CD14-positive monocyte (primary cell): ENCODE measurements around the gene KIRREL1. TPM values are rescaled to one million over a fixed set of nuclear protein-coding genes. Genes with fewer than 3 reads are reported as not detected.

Source experiments
- DNase-seq, 3 donors: peaks; one replicate each; pipeline ENCODE4 v3.0.0-alpha.2; 2011 to 2022
- H2AFZ ChIP-seq: 2 replicates; pipeline ENCODE4 v1.6.0; 2012; ENCODE audit warnings: mild to moderate bottlenecking, low read depth, low read length, inconsistent platforms; ENCODE audit not compliant: insufficient read depth, poor library complexity, severe bottlenecking
- H3K27ac ChIP-seq, 2 donors: 1 replicate in 1 of 2; 2 replicates in 1 of 2; pipeline ENCODE4 v1.5.1; 2012 to 2013; ENCODE audit warnings: low read length in 2 of 2, control low read depth in 1 of 2, inconsistent platforms in 1 of 2, low read depth in 1 of 2, mild to moderate bottlenecking in 1 of 2
- H3K27me3 ChIP-seq, 2 donors: one replicate each; pipeline versions ENCODE4 v1.6.0 to v1.6.1; 2011 to 2013; ENCODE audit warnings: low read length in 2 of 2; ENCODE audit not compliant: control insufficient read depth in 2 of 2, insufficient read depth in 2 of 2
- H3K36me3 ChIP-seq, 2 donors: replicated peaks in 1 of 2; 1 replicate in 1 of 2; 2 replicates in 1 of 2; pipeline versions ENCODE4 v1.5.1 to v1.6.1; 2012 to 2013; ENCODE audit warnings: low read length in 2 of 2, control low read depth in 1 of 2, inconsistent platforms in 1 of 2, mild to moderate bottlenecking in 1 of 2; ENCODE audit not compliant: insufficient read depth in 2 of 2, control insufficient read depth in 1 of 2
- H3K4me1 ChIP-seq, 2 donors: 1 replicate in 1 of 2; 2 replicates in 1 of 2; pipeline versions ENCODE4 v1.5.1 to v1.6.1; 2012 to 2013; ENCODE audit warnings: low read length in 2 of 2, control low read depth in 1 of 2, inconsistent platforms in 1 of 2, mild to moderate bottlenecking in 1 of 2, moderate library complexity in 1 of 2; ENCODE audit not compliant: insufficient read depth in 2 of 2, control insufficient read depth in 1 of 2
- H3K4me2 ChIP-seq: replicated peaks from 2 replicates; pipeline ENCODE3; 2012; ENCODE audit warnings: low read length, moderate library complexity, mild to moderate bottlenecking; ENCODE audit not compliant: poor library complexity, severe bottlenecking; ENCODE audit errors: extremely low read depth
- H3K4me3 ChIP-seq, 3 experiments: fragments of 200-600 bp in 1 of 3; sonication (generic) in 1 of 3; replicated peaks in 1 of 3; 1 replicate in 2 of 3; 2 replicates in 1 of 3; pipeline ENCODE4 v1.5.1; 2011 to 2013; ENCODE audit warnings: low read length in 3 of 3, mild to moderate bottlenecking in 3 of 3, control low read depth in 2 of 3, low read depth in 2 of 3, inconsistent platforms in 1 of 3, moderate library complexity in 1 of 3
- H3K79me2 ChIP-seq: 2 replicates; pipeline ENCODE4 v1.6.0; 2012; ENCODE audit warnings: mild to moderate bottlenecking, control low read depth, inconsistent platforms, low read length, moderate library complexity; ENCODE audit not compliant: insufficient read depth
- H3K9ac ChIP-seq: 2 replicates; pipeline ENCODE4 v1.6.0; 2017; ENCODE audit warnings: low read length, mild to moderate bottlenecking; ENCODE audit not compliant: insufficient read depth, poor library complexity, severe bottlenecking
- H3K9me3 ChIP-seq, 2 donors: replicated peaks in 1 of 2; 1 replicate in 1 of 2; 2 replicates in 1 of 2; pipeline versions ENCODE4 v1.5.1 to v1.6.1; 2012 to 2013; ENCODE audit warnings: low read length in 2 of 2, control low read depth in 1 of 2; ENCODE audit not compliant: control insufficient read depth in 1 of 2, insufficient read depth in 1 of 2
- H4K20me1 ChIP-seq: 2 replicates; pipeline ENCODE4 v1.6.0; 2012; ENCODE audit warnings: mild to moderate bottlenecking, low read length, control low read depth, moderate library complexity; ENCODE audit not compliant: insufficient read depth
- H3K27ac Mint-ChIP-seq, 7 donors: one replicate each; pipeline ENCODE4 v1.8.0; 2020; ENCODE audit warnings: mild to moderate bottlenecking in 7 of 7, mixed read lengths in 7 of 7, moderate library complexity in 6 of 7, inconsistent platforms in 2 of 7
- H3K27me3 Mint-ChIP-seq, 3 donors: one replicate each; pipeline ENCODE4 v1.8.0; 2021 to 2022; ENCODE audit warnings: low read depth in 3 of 3, mild to moderate bottlenecking in 3 of 3, mixed read lengths in 3 of 3, moderate library complexity in 3 of 3, inconsistent platforms in 1 of 3
- H3K36me3 Mint-ChIP-seq, 2 donors: one replicate each; pipeline ENCODE4 v1.8.0; 2020; ENCODE audit warnings: mixed read lengths in 2 of 2, inconsistent platforms in 1 of 2, mild to moderate bottlenecking in 1 of 2
- H3K4me1 Mint-ChIP-seq: one replicate; pipeline ENCODE4 v1.8.0; 2020; ENCODE audit warnings: mild to moderate bottlenecking, mixed read lengths
- H3K4me3 Mint-ChIP-seq, 2 donors: one replicate each; pipeline ENCODE4 v1.8.0; 2020; ENCODE audit warnings: mild to moderate bottlenecking in 2 of 2, mixed read lengths in 2 of 2, moderate library complexity in 1 of 2
- H3K9me3 Mint-ChIP-seq, 7 donors: one replicate each; pipeline ENCODE4 v1.8.0; 2020 to 2022; ENCODE audit warnings: mixed read lengths in 7 of 7, mild to moderate bottlenecking in 6 of 7, moderate library complexity in 6 of 7, inconsistent platforms in 2 of 7
- CTCF ChIP-seq: fragments of 200-600 bp; IDR thresholded peaks from one replicate; pipeline ENCODE4 v1.8.0; 2022; ENCODE audit warnings: antibody characterized with exemption, mild to moderate bottlenecking
- WGBS: methylation state at CpG from one replicate; pipeline ENCODE4 v1.1.5; 2013; ENCODE audit warnings: missing lambda C conversion rate; ENCODE audit not compliant: insufficient coverage; 5-methylcytosine and 5-hydroxymethylcytosine counted together
- intact Hi-C, 2 donors: fragments of 100-400 bp; cut with micrococcal nuclease; formaldehyde crosslinking; loops; one replicate each; pipeline versions ENCODE4 v1.15.0 to v1.15.1; 2023
- polyA plus RNA-seq, 3 donors: library from polyadenylated mRNA; depleted of rRNA in 1 of 3; unstranded in 2 of 3; stranded (reverse) in 1 of 3; fragments of 300-500 nt in 2 of 3; fragments of >200 nt in 1 of 3; fragmentation: Illumina TruSeq in 2 of 3; gene quantifications; 1 replicate in 2 of 3; 2 replicates in 1 of 3; pipeline ENCODE4 v1.2.3, GENCODE V29; 2012 to 2021

KIRREL1 gene
- polyA plus RNA-seq, 3 donors: not detected

- Histone ChIP-seq H3K27ac (no peak overlapping the region), H3K4me3 (no peak overlapping the region), H3K9ac (no peak overlapping the region), H2AFZ (no peak overlapping the region), H3K4me2 (no peak overlapping the region), H3K27me3 (no peaks in the 10 kb centered on the region), H3K4me1 (no peaks in the 10 kb centered on the region), H3K79me2 (no peaks in the 10 kb centered on the region), H4K20me1 (no peaks in the 10 kb centered on the region), H3K36me3 (no peaks in the 10 kb centered on the region), H3K9me3 (no peaks in the 10 kb centered on the region)
- Mint-ChIP-seq H3K4me1 (no peaks in the 10 kb centered on the region), H3K27me3 (peaks cover 0 to 2% (median 2%) of the 10 kb centered on the region in 3 donors), H3K9me3 (peaks cover 0 to 3% (median 0%) of the 10 kb centered on the region in 7 donors), H3K27ac (no peak overlapping the region), H3K36me3 (no peaks in the 10 kb centered on the region), H3K4me3 (no peak overlapping the region)
- peak; percentile 23 to 51 (median 48) for DNase-seq
- intact Hi-C loops: no loop called here
- 88% methylated on average over 3 of the region's 4 CpGs for WGBS
- peak; percentile 86 for TF ChIP-seq CTCF
These were observed 102.4 kb downstream of the KIRREL1 start for GRCh38 chr1:158095737-158096335.

- Mint-ChIP-seq H3K4me1 (no peaks in the 10 kb centered on the region), H3K4me3 (no peak overlapping the region), H3K27ac (no peak overlapping the region), H3K27me3 (peaks cover 0 to 2% (median 0%) of the 10 kb centered on the region in 3 donors), H3K9me3 (peaks cover 0 to 5% (median 0%) of the 10 kb centered on the region in 7 donors), H3K36me3 (no peaks in the 10 kb centered on the region)
- no peaks in the 10 kb centered on the region for H3K27me3 ChIP-seq
- intact Hi-C loops: no loop called here
- no peak for TF ChIP-seq CTCF
- DNase-seq: no peak
- H4K20me1 ChIP-seq: no peaks in the 10 kb centered on the region
- no peaks in the 10 kb centered on the region for H3K79me2 ChIP-seq
- no peaks in the 10 kb centered on the region for H3K36me3 ChIP-seq
- 100% methylated on average over 1 of the region's 5 CpGs for WGBS
- H3K4me3 ChIP-seq: no peak overlapping the region
- no peaks in the 10 kb centered on the region for H3K9me3 ChIP-seq
- no peaks in the 10 kb centered on the region for H3K4me1 ChIP-seq
- H3K9ac ChIP-seq: no peak overlapping the region
- no peak overlapping the region for H2AFZ ChIP-seq
- H3K4me2 ChIP-seq: no peak overlapping the region
- no peak overlapping the region for H3K27ac ChIP-seq
These were observed 104.8 kb downstream of the KIRREL1 start for GRCh38 chr1:158098256-158098655.
